Raji (cell line): ENCODE measurements around the gene KIF2A.

ENCODE experiments used
- POLR2A ChIP-seq: IDR thresholded peaks from 2 replicates; pipeline ENCODE4 v1.6.1; 2011; ENCODE audit warnings: low read depth, low read length, control low read depth; ENCODE audit not compliant: insufficient read depth

KIF2A gene

GRCh38 chr5:62305715-62306322, at the start of gene KIF2A:
TSS of gene KIF2A (plus strand) at chr5:62306206. CDS start at chr5:62306473, 267 bp downstream.
- peak; percentile 66 for TF ChIP-seq POLR2A

DNA sequence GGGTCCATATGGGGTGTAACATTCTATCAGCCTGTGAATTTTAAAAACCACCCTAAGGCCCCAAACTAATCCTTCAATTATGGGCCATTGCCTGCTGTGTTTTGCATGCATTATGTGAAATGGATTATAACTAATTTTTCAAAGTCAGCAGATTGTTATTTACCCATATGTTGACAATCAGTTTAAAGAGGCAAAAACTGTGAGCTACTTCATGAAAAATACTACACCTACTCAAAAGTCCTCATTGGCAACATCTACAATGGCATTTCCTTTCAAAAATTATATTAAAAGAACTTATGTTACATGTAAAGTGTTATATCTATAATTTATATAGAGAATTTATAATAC, 49.0 kb upstream of the KIF2A start:
- no peak for TF ChIP-seq POLR2A

DNA sequence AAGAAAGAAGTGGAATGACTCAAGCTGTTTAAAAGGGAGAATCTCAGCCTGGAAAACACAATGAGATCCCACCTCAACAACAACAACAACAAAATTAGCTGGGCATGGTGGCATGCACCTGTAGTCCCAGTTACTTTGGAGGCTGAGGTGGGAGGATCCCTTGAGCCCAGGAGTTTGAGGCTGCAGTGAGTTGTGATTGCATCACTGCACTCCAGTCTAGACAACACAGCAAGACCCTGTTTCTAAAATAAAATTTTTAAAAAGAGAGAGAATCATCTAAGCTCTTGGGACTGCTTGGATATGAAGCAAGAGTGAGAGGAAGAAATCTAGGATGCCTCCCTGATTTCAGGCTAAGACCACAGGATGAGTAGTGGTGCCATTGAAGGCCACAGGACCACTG, 47.4 kb upstream of the KIF2A start:
- no peak for TF ChIP-seq POLR2A

DNA sequence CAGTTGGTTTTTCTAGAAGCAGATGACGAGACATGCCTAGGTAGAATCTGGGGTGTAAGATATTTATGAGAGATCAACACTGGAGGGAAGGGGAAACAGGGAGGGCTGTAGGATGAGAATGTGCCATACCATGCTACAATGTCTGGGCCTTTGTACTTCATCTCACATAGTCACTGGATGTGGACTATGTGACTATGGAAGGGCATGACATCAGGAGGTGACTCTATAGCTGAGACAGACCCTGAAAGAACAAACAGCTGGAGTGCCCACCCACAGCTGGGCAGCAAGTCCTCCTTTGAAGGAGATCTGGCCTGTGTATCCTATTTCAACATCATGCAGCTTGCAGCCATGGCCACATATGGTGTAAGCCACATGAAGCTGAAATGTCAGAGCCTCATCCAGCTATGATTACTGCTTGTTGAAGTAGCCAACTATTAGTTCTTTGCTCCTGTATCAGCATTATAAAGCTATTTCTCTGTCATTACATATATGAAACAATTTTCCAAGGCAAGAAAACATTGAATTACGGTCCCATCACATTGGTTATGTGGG, 46.2 kb upstream of the KIF2A start:
- no peak for TF ChIP-seq POLR2A

DNA sequence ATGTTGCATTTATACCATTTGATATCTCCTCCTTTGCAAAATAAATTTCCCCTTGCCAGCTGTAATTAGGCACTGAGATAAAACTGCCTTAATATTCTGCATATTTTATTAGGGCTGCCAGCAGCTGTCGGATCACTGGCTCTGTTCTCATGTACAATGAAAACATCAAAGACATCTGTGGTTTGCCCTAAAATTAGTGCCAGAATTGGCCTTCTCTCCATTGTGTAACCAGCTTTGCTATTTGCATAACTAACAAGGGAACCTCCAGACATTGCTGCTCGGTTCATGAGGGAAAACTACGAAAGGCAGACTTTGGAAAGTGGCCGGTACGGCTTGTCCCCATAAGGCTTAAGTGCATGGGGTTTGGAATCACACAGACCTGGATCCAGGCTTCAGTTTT, 45.5 kb upstream of the KIF2A start:
- TF ChIP-seq POLR2A: no peak

DNA sequence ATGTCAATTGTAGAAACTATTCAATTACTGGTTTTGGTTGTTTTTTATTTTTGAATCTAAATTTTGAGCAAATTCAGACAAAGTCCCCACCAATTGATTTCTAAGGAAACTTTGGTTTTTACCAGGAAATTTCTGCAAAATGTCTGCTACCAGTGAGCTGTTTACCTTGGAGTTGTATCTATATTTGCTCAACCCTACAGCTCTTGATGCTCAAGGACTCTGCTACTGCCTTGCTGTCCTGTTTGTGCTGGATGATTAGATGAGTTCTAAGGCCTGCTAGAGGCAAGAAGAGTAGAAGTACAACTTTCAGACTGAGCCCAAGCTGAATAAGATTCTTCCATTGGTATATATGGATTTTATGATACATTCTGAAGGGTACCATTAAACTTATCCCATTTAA, 42.6 kb upstream of the KIF2A start:
- TF ChIP-seq POLR2A: no peak

DNA sequence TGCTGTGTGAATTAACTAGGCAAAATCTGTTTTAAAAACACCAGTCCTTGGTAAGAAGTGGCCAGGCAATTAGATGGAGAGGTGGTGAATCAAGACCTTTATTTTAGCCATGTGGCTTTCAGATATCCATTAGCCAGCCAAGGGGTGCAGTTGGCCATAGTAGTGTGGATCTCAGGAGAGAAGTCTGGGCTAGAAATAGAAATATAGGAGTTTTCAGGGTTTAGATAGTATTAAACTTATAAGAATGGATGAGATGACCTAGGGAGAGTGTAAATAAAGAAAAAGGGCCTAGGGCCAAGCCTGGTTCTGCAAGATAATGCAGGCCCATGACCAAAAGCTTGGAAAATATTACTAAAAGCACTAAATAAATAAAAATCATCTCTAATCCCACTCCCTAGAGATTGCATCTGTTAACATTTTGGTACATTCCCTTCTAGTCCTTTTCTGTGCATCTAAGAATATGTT, 40.3 kb upstream of the KIF2A start:
- no peak for TF ChIP-seq POLR2A

- TF ChIP-seq POLR2A: no peak
Observed at GRCh38 chr5:62266573-62266972, 39.4 kb upstream of the KIF2A start.

- no peak for TF ChIP-seq POLR2A
Observed at GRCh38 chr5:62268234-62268633, 37.8 kb upstream of the KIF2A start.

- no peak for TF ChIP-seq POLR2A
Observed at GRCh38 chr5:62268792-62269191, 37.2 kb upstream of the KIF2A start.

DNA sequence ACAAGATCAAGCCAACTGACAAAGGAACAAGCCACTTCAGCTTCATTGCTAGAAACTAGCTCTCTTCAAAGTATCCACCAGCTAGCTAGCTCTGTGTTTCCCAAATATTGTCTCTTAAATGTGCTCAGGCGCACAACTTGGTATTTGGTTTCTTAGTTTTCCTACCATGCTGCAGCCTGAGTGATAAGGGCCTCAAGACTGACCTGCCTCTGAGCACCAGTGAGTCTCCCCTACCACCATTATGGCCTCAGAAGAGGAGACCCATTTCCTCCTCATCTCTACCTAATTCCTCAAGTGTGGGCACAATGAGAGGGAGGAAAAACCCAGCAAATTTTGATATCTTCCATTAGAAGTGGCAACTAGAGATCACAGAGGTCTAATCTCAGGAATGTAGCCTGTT, 34.6 kb upstream of the KIF2A start:
- TF ChIP-seq POLR2A: no peak

- no peak for TF ChIP-seq POLR2A
Observed at GRCh38 chr5:62271870-62272269, 34.1 kb upstream of the KIF2A start.

- no peak for TF ChIP-seq POLR2A
Observed at GRCh38 chr5:62273687-62274086, 32.3 kb upstream of the KIF2A start.

GRCh38 chr5:62275581-62275980, 30.4 kb upstream of the KIF2A start:
- TF ChIP-seq POLR2A: no peak

DNA sequence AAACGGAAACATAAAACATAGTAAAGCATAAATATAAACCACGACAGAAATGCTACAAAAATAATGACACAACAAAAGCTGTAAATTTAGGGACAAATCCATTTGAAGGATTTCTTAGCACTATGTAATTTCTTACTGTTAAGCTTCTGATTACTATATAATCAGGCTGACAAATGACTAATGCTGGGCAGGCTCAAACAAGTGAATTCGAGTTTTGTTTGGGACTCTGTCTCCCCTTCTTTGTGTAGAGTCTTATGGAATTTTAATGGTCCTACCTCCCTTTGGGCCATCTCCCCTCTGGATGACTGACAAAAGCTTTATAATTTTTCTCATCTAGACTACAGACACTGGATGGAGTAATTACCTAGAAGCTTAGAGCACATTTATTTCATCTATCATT, 24.6 kb upstream of the KIF2A start:
- no peak for TF ChIP-seq POLR2A

DNA sequence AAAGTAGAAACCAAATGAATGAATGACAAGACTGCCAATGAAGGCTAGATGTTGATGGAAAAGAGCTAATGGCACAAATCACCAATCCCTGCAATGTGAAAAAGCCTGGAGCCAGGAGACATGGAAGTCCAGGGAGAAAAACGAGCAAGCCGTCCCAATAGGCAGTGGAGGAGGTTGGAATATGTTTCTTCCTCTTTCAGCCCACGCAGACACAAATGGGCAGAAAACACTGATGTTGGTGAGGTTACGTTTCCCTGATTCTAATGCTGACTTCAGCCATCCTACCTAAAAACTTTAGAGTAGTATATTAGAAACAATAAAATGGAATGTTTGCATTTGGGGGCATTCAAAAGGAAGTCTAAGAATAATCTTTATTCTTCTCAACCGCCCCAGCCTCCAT, 23.9 kb upstream of the KIF2A start:
- no peak for TF ChIP-seq POLR2A

GRCh38 chr5:62283005-62283404, 23.0 kb upstream of the KIF2A start:
- no peak for TF ChIP-seq POLR2A

DNA sequence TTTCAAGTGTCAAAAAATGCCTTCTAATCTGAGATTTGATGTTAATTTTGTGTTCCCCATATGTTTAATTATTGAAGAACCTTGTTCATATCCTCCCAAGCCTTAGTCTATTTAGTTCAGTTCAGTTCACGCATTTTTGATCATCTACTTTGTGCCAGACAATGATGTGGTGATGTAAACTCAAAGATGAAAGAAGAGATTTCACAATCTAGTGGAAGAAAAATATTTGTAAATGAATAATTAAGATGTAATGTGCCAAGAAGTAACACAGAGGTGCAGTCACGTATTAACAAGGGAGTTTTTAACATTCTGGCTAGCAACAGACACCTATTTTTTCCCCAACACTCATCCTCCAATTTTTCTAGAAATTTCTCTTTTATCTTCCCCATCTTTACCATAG, 22.1 kb upstream of the KIF2A start:
- no peak for TF ChIP-seq POLR2A
